ENCODE results near the gene IPO9. TPM values are rescaled to one million over a fixed set of nuclear protein-coding genes. Genes with fewer than 3 reads are reported as not detected.

The IPO9 gene
- total and polyA plus RNA-seq, 2 experiments from 2014 or later = 47.6 to 87.4 TPM

DNA sequence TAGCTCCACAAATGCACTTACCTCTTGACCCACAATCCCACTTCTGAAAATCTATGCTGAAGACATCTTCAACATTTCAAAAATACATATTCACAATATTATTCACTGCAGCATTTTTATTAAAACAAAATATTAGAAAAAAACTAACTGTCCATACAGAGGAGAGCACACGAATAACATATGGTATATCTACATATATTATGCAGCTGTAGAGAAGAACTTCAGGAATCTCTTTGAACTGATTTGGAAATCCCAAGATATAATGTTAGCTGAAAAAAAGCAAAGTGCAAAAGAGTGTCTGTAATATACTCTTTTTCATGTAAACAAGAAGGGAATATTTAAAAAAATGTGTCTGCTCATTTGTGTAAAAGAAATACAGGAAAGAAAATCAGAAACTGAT is 11.5 kb downstream of the IPO9 start (continued):
- TF ChIP-seq, protein P1, sequence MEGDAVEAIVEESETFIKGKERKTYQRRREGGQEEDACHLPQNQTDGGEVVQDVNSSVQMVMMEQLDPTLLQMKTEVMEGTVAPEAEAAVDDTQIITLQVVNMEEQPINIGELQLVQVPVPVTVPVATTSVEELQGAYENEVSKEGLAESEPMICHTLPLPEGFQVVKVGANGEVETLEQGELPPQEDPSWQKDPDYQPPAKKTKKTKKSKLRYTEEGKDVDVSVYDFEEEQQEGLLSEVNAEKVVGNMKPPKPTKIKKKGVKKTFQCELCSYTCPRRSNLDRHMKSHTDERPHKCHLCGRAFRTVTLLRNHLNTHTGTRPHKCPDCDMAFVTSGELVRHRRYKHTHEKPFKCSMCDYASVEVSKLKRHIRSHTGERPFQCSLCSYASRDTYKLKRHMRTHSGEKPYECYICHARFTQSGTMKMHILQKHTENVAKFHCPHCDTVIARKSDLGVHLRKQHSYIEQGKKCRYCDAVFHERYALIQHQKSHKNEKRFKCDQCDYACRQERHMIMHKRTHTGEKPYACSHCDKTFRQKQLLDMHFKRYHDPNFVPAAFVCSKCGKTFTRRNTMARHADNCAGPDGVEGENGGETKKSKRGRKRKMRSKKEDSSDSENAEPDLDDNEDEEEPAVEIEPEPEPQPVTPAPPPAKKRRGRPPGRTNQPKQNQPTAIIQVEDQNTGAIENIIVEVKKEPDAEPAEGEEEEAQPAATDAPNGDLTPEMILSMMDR (conservative IDR thresholded peaks at IDR 0.05; ENCODE audit: low read depth in 2 of 2) = no peak
- TF ChIP-seq, protein P2, sequence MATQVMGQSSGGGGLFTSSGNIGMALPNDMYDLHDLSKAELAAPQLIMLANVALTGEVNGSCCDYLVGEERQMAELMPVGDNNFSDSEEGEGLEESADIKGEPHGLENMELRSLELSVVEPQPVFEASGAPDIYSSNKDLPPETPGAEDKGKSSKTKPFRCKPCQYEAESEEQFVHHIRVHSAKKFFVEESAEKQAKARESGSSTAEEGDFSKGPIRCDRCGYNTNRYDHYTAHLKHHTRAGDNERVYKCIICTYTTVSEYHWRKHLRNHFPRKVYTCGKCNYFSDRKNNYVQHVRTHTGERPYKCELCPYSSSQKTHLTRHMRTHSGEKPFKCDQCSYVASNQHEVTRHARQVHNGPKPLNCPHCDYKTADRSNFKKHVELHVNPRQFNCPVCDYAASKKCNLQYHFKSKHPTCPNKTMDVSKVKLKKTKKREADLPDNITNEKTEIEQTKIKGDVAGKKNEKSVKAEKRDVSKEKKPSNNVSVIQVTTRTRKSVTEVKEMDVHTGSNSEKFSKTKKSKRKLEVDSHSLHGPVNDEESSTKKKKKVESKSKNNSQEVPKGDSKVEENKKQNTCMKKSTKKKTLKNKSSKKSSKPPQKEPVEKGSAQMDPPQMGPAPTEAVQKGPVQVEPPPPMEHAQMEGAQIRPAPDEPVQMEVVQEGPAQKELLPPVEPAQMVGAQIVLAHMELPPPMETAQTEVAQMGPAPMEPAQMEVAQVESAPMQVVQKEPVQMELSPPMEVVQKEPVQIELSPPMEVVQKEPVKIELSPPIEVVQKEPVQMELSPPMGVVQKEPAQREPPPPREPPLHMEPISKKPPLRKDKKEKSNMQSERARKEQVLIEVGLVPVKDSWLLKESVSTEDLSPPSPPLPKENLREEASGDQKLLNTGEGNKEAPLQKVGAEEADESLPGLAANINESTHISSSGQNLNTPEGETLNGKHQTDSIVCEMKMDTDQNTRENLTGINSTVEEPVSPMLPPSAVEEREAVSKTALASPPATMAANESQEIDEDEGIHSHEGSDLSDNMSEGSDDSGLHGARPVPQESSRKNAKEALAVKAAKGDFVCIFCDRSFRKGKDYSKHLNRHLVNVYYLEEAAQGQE (IDR thresholded peaks at IDR 0.05; ENCODE audit: unreplicated experiment) = no peak
- TF ChIP-seq POLR2AphosphoS5 (IDR thresholded peaks at IDR 0.05; ENCODE audit: low read depth) = no peak
- no peak for TF ChIP-seq JUNB (IDR thresholded peaks at IDR 0.05; ENCODE audit: unreplicated experiment)
- TF ChIP-seq CREB1 (CRISPR knock-in tag; IDR thresholded peaks at IDR 0.05; ENCODE audit: low read depth) = no peak
- TF ChIP-seq ZNF114 (CRISPR knock-in tag; IDR thresholded peaks at IDR 0.05) = no peak
- TF ChIP-seq, protein P3, sequence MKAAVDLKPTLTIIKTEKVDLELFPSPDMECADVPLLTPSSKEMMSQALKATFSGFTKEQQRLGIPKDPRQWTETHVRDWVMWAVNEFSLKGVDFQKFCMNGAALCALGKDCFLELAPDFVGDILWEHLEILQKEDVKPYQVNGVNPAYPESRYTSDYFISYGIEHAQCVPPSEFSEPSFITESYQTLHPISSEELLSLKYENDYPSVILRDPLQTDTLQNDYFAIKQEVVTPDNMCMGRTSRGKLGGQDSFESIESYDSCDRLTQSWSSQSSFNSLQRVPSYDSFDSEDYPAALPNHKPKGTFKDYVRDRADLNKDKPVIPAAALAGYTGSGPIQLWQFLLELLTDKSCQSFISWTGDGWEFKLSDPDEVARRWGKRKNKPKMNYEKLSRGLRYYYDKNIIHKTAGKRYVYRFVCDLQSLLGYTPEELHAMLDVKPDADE (IDR thresholded peaks at IDR 0.05) = no peak

DNA sequence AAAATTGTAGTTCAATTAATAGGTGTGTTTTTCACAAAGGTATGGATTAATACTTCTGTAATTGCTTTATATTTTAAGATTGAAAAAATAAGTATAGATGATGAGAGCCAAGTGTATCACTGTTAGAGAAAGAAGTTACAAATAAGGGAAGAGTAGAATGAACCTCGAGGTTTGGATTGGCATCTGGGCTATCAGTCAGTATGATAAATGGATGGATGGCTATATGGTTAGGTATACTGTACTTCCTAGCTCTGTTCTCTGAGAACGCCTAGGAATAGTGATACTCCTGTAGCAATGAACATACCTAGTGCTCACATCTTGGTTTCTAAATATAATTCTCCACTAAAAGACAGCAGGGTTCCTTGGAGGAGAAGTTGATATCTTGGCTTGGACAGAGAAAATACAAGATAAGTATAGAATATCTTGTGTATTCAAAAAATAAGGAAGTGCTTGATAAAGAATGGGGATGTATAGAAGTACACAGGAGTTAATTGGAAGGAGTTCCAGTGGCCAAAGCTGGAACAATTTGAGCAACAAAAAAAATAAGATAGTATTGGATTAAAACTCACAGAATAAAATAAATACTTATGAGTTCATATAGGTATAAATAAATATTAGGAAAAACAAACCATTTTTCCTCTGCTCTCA is 12.4 kb downstream of the IPO9 start:
- H3K27ac Mint-ChIP-seq = no peak overlapping the region
- H3K4me3 ChIP-seq = no peak overlapping the region
- peak overlapping the region; percentile 52; the same call in 1 of the 2 replicates for H3K4me2 ChIP-seq
- no peaks in the 10 kb centered on the region for H3F3A ChIP-seq (replicated peaks; ENCODE audit: low read depth)
- H3K4me1 Mint-ChIP-seq = peaks cover 29% of the 10 kb centered on the region
- H3K79me2 ChIP-seq (replicated peaks; ENCODE audit: insufficient read depth) = peaks cover 100% of the 10 kb centered on the region
- no peaks in the 10 kb centered on the region for H3K27me3 ChIP-seq (ENCODE audit: insufficient read depth)
- peaks cover 27% of the 10 kb centered on the region for H3K4me1 ChIP-seq (ENCODE audit: insufficient read depth)
- no peaks in the 10 kb centered on the region for H3K36me3 ChIP-seq (ENCODE audit: insufficient read depth)
- ATAC-seq (no peak), DNase-seq (ENCODE audit: low spot score) (no peak)
- H3K27me3 Mint-ChIP-seq (ENCODE audit: insufficient read depth, low read depth, poor library complexity) = no peaks in the 10 kb centered on the region
- no peak overlapping the region for H3K27ac ChIP-seq (ENCODE audit: low read depth)
- H4K20me1 ChIP-seq (replicated peaks; ENCODE audit: insufficient read depth) = peaks cover 64% of the 10 kb centered on the region
- no peak overlapping the region for H3K4me3 Mint-ChIP-seq
- H2AFZ ChIP-seq = no peak overlapping the region
- no peaks in the 10 kb centered on the region for H3K9me2 ChIP-seq (ENCODE audit: insufficient read depth)
- H3K9me3 Mint-ChIP-seq = no peaks in the 10 kb centered on the region
- peaks cover 12% of the 10 kb centered on the region for H3K36me3 Mint-ChIP-seq (ENCODE audit: low read depth)
- TF ChIP-seq EZH2 (IDR thresholded peaks at IDR 0.05; ENCODE audit: low read depth, unreplicated experiment) (no peak), JUNB (IDR thresholded peaks at IDR 0.05; ENCODE audit: unreplicated experiment) (no peak), STAT1 (IDR thresholded peaks at IDR 0.05; ENCODE audit: unreplicated experiment) (no peak), ZNF114 (CRISPR knock-in tag; IDR thresholded peaks at IDR 0.05) (no peak)
- TF ChIP-seq, protein P3 (IDR thresholded peaks at IDR 0.05) = no peak
- TF ChIP-seq, protein P4, sequence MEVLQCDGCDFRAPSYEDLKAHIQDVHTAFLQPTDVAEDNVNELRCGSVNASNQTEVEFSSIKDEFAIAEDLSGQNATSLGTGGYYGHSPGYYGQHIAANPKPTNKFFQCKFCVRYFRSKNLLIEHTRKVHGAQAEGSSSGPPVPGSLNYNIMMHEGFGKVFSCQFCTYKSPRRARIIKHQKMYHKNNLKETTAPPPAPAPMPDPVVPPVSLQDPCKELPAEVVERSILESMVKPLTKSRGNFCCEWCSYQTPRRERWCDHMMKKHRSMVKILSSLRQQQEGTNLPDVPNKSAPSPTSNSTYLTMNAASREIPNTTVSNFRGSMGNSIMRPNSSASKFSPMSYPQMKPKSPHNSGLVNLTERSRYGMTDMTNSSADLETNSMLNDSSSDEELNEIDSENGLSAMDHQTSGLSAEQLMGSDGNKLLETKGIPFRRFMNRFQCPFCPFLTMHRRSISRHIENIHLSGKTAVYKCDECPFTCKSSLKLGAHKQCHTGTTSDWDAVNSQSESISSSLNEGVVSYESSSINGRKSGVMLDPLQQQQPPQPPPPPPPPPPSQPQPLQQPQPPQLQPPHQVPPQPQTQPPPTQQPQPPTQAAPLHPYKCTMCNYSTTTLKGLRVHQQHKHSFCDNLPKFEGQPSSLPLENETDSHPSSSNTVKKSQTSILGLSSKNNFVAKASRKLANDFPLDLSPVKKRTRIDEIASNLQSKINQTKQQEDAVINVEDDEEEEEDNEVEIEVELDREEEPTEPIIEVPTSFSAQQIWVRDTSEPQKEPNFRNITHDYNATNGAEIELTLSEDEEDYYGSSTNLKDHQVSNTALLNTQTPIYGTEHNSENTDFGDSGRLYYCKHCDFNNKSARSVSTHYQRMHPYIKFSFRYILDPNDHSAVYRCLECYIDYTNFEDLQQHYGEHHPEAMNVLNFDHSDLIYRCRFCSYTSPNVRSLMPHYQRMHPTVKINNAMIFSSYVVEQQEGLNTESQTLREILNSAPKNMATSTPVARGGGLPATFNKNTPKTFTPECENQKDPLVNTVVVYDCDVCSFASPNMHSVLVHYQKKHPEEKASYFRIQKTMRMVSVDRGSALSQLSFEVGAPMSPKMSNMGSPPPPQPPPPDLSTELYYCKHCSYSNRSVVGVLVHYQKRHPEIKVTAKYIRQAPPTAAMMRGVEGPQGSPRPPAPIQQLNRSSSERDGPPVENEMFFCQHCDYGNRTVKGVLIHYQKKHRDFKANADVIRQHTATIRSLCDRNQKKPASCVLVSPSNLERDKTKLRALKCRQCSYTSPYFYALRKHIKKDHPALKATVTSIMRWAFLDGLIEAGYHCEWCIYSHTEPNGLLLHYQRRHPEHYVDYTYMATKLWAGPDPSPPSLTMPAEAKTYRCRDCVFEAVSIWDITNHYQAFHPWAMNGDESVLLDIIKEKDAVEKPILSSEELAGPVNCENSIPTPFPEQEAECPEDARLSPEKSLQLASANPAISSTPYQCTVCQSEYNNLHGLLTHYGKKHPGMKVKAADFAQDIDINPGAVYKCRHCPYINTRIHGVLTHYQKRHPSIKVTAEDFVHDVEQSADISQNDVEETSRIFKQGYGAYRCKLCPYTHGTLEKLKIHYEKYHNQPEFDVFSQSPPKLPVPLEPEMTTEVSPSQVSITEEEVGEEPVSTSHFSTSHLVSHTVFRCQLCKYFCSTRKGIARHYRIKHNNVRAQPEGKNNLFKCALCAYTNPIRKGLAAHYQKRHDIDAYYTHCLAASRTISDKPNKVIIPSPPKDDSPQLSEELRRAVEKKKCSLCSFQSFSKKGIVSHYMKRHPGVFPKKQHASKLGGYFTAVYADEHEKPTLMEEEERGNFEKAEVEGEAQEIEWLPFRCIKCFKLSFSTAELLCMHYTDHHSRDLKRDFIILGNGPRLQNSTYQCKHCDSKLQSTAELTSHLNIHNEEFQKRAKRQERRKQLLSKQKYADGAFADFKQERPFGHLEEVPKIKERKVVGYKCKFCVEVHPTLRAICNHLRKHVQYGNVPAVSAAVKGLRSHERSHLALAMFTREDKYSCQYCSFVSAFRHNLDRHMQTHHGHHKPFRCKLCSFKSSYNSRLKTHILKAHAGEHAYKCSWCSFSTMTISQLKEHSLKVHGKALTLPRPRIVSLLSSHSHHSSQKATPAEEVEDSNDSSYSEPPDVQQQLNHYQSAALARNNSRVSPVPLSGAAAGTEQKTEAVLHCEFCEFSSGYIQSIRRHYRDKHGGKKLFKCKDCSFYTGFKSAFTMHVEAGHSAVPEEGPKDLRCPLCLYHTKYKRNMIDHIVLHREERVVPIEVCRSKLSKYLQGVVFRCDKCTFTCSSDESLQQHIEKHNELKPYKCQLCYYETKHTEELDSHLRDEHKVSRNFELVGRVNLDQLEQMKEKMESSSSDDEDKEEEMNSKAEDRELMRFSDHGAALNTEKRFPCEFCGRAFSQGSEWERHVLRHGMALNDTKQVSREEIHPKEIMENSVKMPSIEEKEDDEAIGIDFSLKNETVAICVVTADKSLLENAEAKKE (CRISPR knock-in tag; IDR thresholded peaks at IDR 0.05) = no peak

All from GM23338 (cell line).